OCI-LY7 (cell line): ENCODE data around the gene ADAM22.

Experiments used
- EZH2phosphoT487 ChIP-seq: fragments of 200-600 bp; sonication (generic); IDR thresholded peaks from 2 replicates; pipeline ENCODE4 v1.6.1; 2018; ENCODE audit warnings: low read depth, borderline replicate concordance, mild to moderate bottlenecking, mixed run types, antibody characterized with exemption, low read length, moderate library complexity, mixed read lengths
- TF ChIP-seq, protein P1 (sequence below): fragments of 200-600 bp; sonication (generic); conservative IDR thresholded peaks from 2 replicates; pipeline ENCODE4 v1.5.1; 2014; ENCODE audit warnings: mild to moderate bottlenecking, antibody characterized with exemption, low read length, moderate library complexity, mixed read lengths

DNA sequence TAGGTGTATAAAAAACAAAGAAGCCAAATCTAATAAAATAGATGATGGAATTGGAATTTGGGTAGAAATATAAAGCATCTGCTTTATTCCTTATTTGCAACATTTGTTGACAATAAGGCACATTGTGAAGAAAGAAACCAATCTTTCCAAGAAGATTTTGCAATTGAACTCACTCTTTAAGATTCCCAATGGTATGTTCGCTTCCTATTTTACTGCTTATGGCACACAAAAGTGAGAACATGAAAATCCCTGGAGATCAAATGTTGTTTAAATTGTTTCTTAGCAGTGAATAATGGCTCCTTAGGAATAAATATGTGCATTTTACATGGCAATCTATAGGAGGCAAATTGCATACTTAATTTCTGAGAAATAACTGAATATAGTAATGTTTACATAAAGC is 84.5 kb downstream of the ADAM22 start:
- TF ChIP-seq, protein P1, sequence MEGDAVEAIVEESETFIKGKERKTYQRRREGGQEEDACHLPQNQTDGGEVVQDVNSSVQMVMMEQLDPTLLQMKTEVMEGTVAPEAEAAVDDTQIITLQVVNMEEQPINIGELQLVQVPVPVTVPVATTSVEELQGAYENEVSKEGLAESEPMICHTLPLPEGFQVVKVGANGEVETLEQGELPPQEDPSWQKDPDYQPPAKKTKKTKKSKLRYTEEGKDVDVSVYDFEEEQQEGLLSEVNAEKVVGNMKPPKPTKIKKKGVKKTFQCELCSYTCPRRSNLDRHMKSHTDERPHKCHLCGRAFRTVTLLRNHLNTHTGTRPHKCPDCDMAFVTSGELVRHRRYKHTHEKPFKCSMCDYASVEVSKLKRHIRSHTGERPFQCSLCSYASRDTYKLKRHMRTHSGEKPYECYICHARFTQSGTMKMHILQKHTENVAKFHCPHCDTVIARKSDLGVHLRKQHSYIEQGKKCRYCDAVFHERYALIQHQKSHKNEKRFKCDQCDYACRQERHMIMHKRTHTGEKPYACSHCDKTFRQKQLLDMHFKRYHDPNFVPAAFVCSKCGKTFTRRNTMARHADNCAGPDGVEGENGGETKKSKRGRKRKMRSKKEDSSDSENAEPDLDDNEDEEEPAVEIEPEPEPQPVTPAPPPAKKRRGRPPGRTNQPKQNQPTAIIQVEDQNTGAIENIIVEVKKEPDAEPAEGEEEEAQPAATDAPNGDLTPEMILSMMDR: no peak
- TF ChIP-seq EZH2phosphoT487: no peak
